Retinal pigment epithelial cell (primary cell): ENCODE results near the gene FOXO1.

Experiments
- DNase-seq: peaks from one replicate; pipeline ENCODE4 v3.0.0-alpha.2; 2010; ENCODE audit warnings: low read depth
- H3K4me3 ChIP-seq: 2 replicates; pipeline ENCODE4 v1.5.1; 2011; ENCODE audit warnings: mild to moderate bottlenecking, low read length, control low read depth, moderate library complexity
- CTCF ChIP-seq: conservative IDR thresholded peaks from 2 replicates; pipeline ENCODE4 v1.5.1; 2011; ENCODE audit warnings: low read depth, low read length, control low read depth, inconsistent platforms

FOXO1 gene

GRCh38 chr13:40570930-40571329 lies 95.5 kb downstream of the FOXO1 start:
- no peak overlapping the region for H3K4me3 ChIP-seq
- DNase-seq, result no peak
- no peak for TF ChIP-seq CTCF

- DNase-seq, result no peak
- H3K4me3 ChIP-seq, result no peak overlapping the region
- TF ChIP-seq CTCF, result no peak
Observed at GRCh38 chr13:40569024-40569350, 97.5 kb downstream of the FOXO1 start.

GRCh38 chr13:40568246-40569023 lies 98.0 kb downstream of the FOXO1 start:
- no peak for TF ChIP-seq CTCF
- no peak overlapping the region for H3K4me3 ChIP-seq
- no peak for DNase-seq

- TF ChIP-seq CTCF, result no peak
- no peak overlapping the region for H3K4me3 ChIP-seq
- DNase-seq, result no peak
Observed at GRCh38 chr13:40566811-40567210, 99.6 kb downstream of the FOXO1 start.

DNA sequence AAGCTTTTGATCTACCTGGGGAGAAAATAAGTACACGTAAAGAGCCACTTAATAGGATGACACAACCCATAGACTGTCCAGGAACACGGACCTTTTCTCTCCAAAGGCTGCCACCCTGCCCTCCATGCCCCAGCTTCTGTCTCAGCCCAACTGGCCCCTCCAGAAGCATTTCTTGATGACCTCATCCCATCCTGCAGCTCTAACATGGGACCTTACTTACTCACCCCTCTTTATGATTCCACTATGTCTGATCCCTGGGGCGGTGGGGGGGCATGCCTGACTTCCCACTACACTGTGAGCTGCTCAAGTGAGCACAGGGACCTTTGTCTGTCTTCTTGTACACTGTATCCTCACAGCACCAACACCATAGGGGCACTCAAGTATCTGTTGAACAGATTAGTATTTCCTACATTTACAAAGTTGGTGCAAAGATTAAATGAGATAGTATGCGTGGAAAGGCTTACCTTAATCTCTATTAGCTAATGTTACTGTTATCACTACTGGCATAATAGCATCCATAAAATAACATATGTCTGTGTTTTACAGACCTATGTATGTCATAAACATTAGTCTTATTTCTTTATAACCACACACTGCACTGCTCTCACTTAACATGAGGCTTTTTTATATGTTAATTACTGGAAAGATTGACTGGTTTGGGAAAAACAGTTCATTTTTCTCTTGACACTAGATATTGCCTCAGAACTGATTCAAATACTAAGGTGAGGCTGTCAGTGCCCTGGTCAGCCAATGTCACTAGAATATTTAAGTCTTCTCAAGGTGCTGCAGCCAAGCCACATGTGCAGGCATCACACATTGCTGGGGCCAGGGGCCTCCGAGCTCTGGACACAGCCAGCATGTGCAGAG lies 100.9 kb downstream of the FOXO1 start:
- no peak overlapping the region for H3K4me3 ChIP-seq
- no peak for DNase-seq
- no peak for TF ChIP-seq CTCF

DNA sequence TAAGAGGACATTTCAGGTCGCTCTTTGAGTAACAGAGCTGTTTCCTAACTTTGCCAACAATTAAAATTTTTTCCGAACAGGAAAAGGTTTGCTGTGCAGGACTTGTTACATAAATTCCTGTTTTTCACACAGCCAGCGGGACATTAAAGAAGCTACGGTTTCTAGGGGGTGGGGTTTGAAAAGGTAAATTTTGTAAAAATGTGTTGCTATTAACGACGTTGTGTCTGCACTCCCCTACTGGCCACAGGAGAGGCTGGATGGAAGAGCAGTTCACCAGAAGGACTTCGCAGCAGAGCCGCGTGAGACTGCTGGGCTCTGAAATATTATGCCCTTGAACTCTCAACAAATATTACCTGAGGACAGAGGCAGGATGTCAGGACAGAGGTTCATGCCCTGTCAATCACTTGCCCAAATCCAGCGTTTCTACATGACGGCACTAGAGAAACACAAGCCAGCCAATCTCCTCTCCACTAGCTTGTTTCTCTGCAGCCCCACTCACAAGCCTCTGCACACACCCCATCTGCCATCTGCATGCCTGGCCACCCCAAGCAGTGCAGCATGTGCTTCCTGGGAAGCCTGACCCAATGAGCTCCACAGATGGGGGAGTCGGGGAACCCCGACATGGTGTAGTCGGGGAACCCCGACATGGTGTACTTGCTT lies 102.0 kb downstream of the FOXO1 start:
- no peak overlapping the region for H3K4me3 ChIP-seq
- peak; percentile 18 for TF ChIP-seq CTCF
- no peak for DNase-seq
